ENCODE measurements around the gene RASGRP3.
A peak's percentile ranks its signal among the peaks of the same experiment; 100 is the strongest.

The RASGRP3 gene

GRCh38 chr2:33599175-33599942, 122.9 kb downstream of the RASGRP3 start, which contains the start of gene FAM98A:
Gene FAM98A (minus strand): TSS chr2:33599299. CDS start chr2:33599221, 78 bp downstream.
- H3K4me3 ChIP-seq (ENCODE audit: low read depth, low read length) = peak within 1 kb of the TSS; percentile 98
- H3K9me3 ChIP-seq (ENCODE audit: control insufficient read depth, insufficient read depth, low read length) = no peaks in the 10 kb centered on the region
- H3K9ac ChIP-seq (ENCODE audit: low read depth, low read length) = peak within 1 kb of the TSS; percentile 68
- peaks cover 12% of the 10 kb centered on the region for H3K4me1 ChIP-seq (ENCODE audit: control insufficient read depth, insufficient read depth, low read length)
- no peaks in the 10 kb centered on the region for H3K27me3 ChIP-seq (ENCODE audit: control insufficient read depth, insufficient read depth, low read length)
- peaks cover 4% of the 10 kb centered on the region for H3K36me3 ChIP-seq (ENCODE audit: control insufficient read depth, insufficient read depth, low read length)

- Histone ChIP-seq H3K36me3 (ENCODE audit: control insufficient read depth, insufficient read depth, low read length) (peaks cover under 1% of the 10 kb centered on the region), H3K9ac (ENCODE audit: low read depth, low read length) (peak overlapping the region; percentile 68), H3K27me3 (ENCODE audit: control insufficient read depth, insufficient read depth, low read length) (no peaks in the 10 kb centered on the region), H3K4me1 (ENCODE audit: control insufficient read depth, insufficient read depth, low read length) (peaks cover 17% of the 10 kb centered on the region), H3K9me3 (ENCODE audit: control insufficient read depth, insufficient read depth, low read length) (no peaks in the 10 kb centered on the region), H3K4me3 (ENCODE audit: low read depth, low read length) (peak overlapping the region; percentile 98)
Observed at GRCh38 chr2:33599943-33600192, 123.4 kb downstream of the RASGRP3 start.

- H3K4me3 ChIP-seq (ENCODE audit: low read depth, low read length) = no peak overlapping the region
- H3K4me1 ChIP-seq (ENCODE audit: control insufficient read depth, insufficient read depth, low read length) = peaks cover 23% of the 10 kb centered on the region
- no peaks in the 10 kb centered on the region for H3K27me3 ChIP-seq (ENCODE audit: control insufficient read depth, insufficient read depth, low read length)
- H3K9ac ChIP-seq (ENCODE audit: low read depth, low read length) = no peak overlapping the region
- H3K36me3 ChIP-seq (ENCODE audit: control insufficient read depth, insufficient read depth, low read length) = no peaks in the 10 kb centered on the region
- H3K9me3 ChIP-seq (ENCODE audit: control insufficient read depth, insufficient read depth, low read length) = no peaks in the 10 kb centered on the region
Observed at GRCh38 chr2:33602201-33602830, 125.9 kb downstream of the RASGRP3 start.

- Histone ChIP-seq H3K9ac (ENCODE audit: low read depth, low read length) (no peak overlapping the region), H3K9me3 (ENCODE audit: control insufficient read depth, insufficient read depth, low read length) (no peaks in the 10 kb centered on the region), H3K27me3 (ENCODE audit: control insufficient read depth, insufficient read depth, low read length) (no peaks in the 10 kb centered on the region), H3K36me3 (ENCODE audit: control insufficient read depth, insufficient read depth, low read length) (no peaks in the 10 kb centered on the region), H3K4me1 (ENCODE audit: control insufficient read depth, insufficient read depth, low read length) (peaks cover 26% of the 10 kb centered on the region), H3K4me3 (ENCODE audit: low read depth, low read length) (no peak overlapping the region)
Observed at GRCh38 chr2:33603416-33603815, 127.0 kb downstream of the RASGRP3 start.

GRCh38 chr2:33605056-33605455, 128.6 kb downstream of the RASGRP3 start:
- no peaks in the 10 kb centered on the region for H3K36me3 ChIP-seq (ENCODE audit: control insufficient read depth, insufficient read depth, low read length)
- H3K4me1 ChIP-seq (ENCODE audit: control insufficient read depth, insufficient read depth, low read length) = peaks cover 26% of the 10 kb centered on the region
- H3K4me3 ChIP-seq (ENCODE audit: low read depth, low read length) = no peak overlapping the region
- H3K9me3 ChIP-seq (ENCODE audit: control insufficient read depth, insufficient read depth, low read length) = peaks cover 4% of the 10 kb centered on the region
- no peaks in the 10 kb centered on the region for H3K27me3 ChIP-seq (ENCODE audit: control insufficient read depth, insufficient read depth, low read length)
- peak overlapping the region; percentile 0 for H3K9ac ChIP-seq (ENCODE audit: low read depth, low read length)

- Histone ChIP-seq H3K9me3 (ENCODE audit: control insufficient read depth, insufficient read depth, low read length) (peaks cover 4% of the 10 kb centered on the region), H3K27me3 (ENCODE audit: control insufficient read depth, insufficient read depth, low read length) (no peaks in the 10 kb centered on the region), H3K9ac (ENCODE audit: low read depth, low read length) (no peak overlapping the region), H3K4me3 (ENCODE audit: low read depth, low read length) (no peak overlapping the region), H3K36me3 (ENCODE audit: control insufficient read depth, insufficient read depth, low read length) (no peaks in the 10 kb centered on the region), H3K4me1 (ENCODE audit: control insufficient read depth, insufficient read depth, low read length) (peaks cover 26% of the 10 kb centered on the region)
Observed at GRCh38 chr2:33606100-33606499, 129.7 kb downstream of the RASGRP3 start.

- Histone ChIP-seq H3K9me3 (ENCODE audit: control insufficient read depth, insufficient read depth, low read length) (peaks cover 4% of the 10 kb centered on the region), H3K4me3 (ENCODE audit: low read depth, low read length) (no peak overlapping the region), H3K36me3 (ENCODE audit: control insufficient read depth, insufficient read depth, low read length) (no peaks in the 10 kb centered on the region), H3K4me1 (ENCODE audit: control insufficient read depth, insufficient read depth, low read length) (peaks cover 26% of the 10 kb centered on the region), H3K9ac (ENCODE audit: low read depth, low read length) (no peak overlapping the region), H3K27me3 (ENCODE audit: control insufficient read depth, insufficient read depth, low read length) (no peaks in the 10 kb centered on the region)
Observed at GRCh38 chr2:33606622-33607021, 130.2 kb downstream of the RASGRP3 start.

GRCh38 chr2:33607251-33607721, 130.8 kb downstream of the RASGRP3 start:
- no peak overlapping the region for H3K9ac ChIP-seq (ENCODE audit: low read depth, low read length)
- peaks cover 21% of the 10 kb centered on the region for H3K4me1 ChIP-seq (ENCODE audit: control insufficient read depth, insufficient read depth, low read length)
- no peaks in the 10 kb centered on the region for H3K27me3 ChIP-seq (ENCODE audit: control insufficient read depth, insufficient read depth, low read length)
- H3K9me3 ChIP-seq (ENCODE audit: control insufficient read depth, insufficient read depth, low read length) = peaks cover 4% of the 10 kb centered on the region
- no peaks in the 10 kb centered on the region for H3K36me3 ChIP-seq (ENCODE audit: control insufficient read depth, insufficient read depth, low read length)
- peak overlapping the region; percentile 24 for H3K4me3 ChIP-seq (ENCODE audit: low read depth, low read length)

GRCh38 chr2:33607905-33608304, 131.5 kb downstream of the RASGRP3 start:
- Histone ChIP-seq H3K4me3 (ENCODE audit: low read depth, low read length) (peak overlapping the region; percentile 24), H3K9me3 (ENCODE audit: control insufficient read depth, insufficient read depth, low read length) (peaks cover 4% of the 10 kb centered on the region), H3K36me3 (ENCODE audit: control insufficient read depth, insufficient read depth, low read length) (no peaks in the 10 kb centered on the region), H3K4me1 (ENCODE audit: control insufficient read depth, insufficient read depth, low read length) (peaks cover 19% of the 10 kb centered on the region), H3K27me3 (ENCODE audit: control insufficient read depth, insufficient read depth, low read length) (no peaks in the 10 kb centered on the region), H3K9ac (ENCODE audit: low read depth, low read length) (no peak overlapping the region)

GRCh38 chr2:33614190-33614589, 137.7 kb downstream of the RASGRP3 start:
- no peak overlapping the region for H3K4me3 ChIP-seq (ENCODE audit: low read depth, low read length)
- no peak overlapping the region for H3K9ac ChIP-seq (ENCODE audit: low read depth, low read length)
- no peaks in the 10 kb centered on the region for H3K36me3 ChIP-seq (ENCODE audit: control insufficient read depth, insufficient read depth, low read length)
- H3K9me3 ChIP-seq (ENCODE audit: control insufficient read depth, insufficient read depth, low read length) = peaks cover 16% of the 10 kb centered on the region
- H3K27me3 ChIP-seq (ENCODE audit: control insufficient read depth, insufficient read depth, low read length) = no peaks in the 10 kb centered on the region
- peaks cover 7% of the 10 kb centered on the region for H3K4me1 ChIP-seq (ENCODE audit: control insufficient read depth, insufficient read depth, low read length)

Measured in iPS-15b (cell line).